Ishikawa (cell line): ENCODE results near the gene TACSTD2.

ENCODE experiments used
- CEBPB ChIP-seq: IDR thresholded peaks from 2 replicates; pipeline ENCODE4 v1.6.1; 2012
- CREB1 ChIP-seq: IDR thresholded peaks from 2 replicates; pipeline ENCODE4 v1.6.1; 2012; ENCODE audit warnings: low read depth
- EP300 ChIP-seq: IDR thresholded peaks from 2 replicates; pipeline ENCODE4 v1.6.1; 2012; ENCODE audit warnings: borderline replicate concordance
- NFIC ChIP-seq: IDR thresholded peaks from 2 replicates; pipeline ENCODE4 v1.6.1; 2012
- RAD21 ChIP-seq: IDR thresholded peaks from 2 replicates; pipeline ENCODE4 v1.6.1; 2012; ENCODE audit warnings: low read depth
- REST ChIP-seq: IDR thresholded peaks from 2 replicates; pipeline ENCODE4 v1.6.1; 2012; ENCODE audit warnings: low read depth, mild to moderate bottlenecking
- TEAD4 ChIP-seq: IDR thresholded peaks from 2 replicates; pipeline ENCODE4 v1.6.1; 2012
- YY1 ChIP-seq: IDR thresholded peaks from 2 replicates; pipeline ENCODE4 v1.6.1; 2012; ENCODE audit warnings: low read depth

GRCh38 chr1:58538821-58539220, 38.2 kb downstream of the TACSTD2 start:
- no peak for TF ChIP-seq NFIC
- no peak for TF ChIP-seq YY1
- TF ChIP-seq RAD21: no peak
- no peak for TF ChIP-seq TEAD4
- TF ChIP-seq REST: no peak
- TF ChIP-seq CEBPB: no peak
- no peak for TF ChIP-seq CREB1
- no peak for TF ChIP-seq EP300
